Mucosa of gallbladder (tissue), 1 donor: Measurements from ENCODE around the gene CRYZ. TPM values are rescaled to one million over a fixed set of nuclear protein-coding genes. Genes with fewer than 3 reads are reported as not detected.
"Not testable (repeated sequence)": the region's sequence is repeated elsewhere in the genome, so short reads cannot be mapped to it uniquely, and the experiment has no call there.

ENCODE experiments used
- DNase-seq: peaks from one replicate; pipeline ENCODE4 v3.0.0-alpha.2; 2020; ENCODE audit warnings: low spot score
- total RNA-seq: library from RNA; stranded (reverse); gene quantifications from one replicate; pipeline ENCODE4 v1.2.1, GENCODE V29; 2021
- donor health status: DM: no; HTN: no; CAD: no.

Gene CRYZ
- total RNA-seq, 1 donor from 2014 or later = 174 TPM

DNA sequence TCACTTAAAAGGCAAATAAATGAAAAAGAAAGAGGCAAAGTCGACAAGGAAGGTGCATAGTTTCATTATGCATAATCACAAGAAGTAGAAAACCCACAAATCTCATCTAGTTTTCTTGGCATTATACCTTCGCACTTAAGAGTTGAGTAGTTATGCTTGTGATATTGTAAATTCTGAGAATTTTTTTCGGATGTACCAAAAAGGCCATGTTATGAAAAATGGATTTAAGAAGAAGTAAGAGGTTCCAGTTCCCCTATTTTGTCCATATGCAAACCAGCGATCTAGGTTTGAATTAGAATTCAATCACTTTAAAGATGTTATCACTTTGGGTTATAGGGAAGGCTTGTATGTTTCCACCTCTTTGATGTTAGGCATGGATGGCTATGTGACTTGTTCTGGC lies 51.4 kb downstream of the CRYZ start:
- no peak for DNase-seq

DNA sequence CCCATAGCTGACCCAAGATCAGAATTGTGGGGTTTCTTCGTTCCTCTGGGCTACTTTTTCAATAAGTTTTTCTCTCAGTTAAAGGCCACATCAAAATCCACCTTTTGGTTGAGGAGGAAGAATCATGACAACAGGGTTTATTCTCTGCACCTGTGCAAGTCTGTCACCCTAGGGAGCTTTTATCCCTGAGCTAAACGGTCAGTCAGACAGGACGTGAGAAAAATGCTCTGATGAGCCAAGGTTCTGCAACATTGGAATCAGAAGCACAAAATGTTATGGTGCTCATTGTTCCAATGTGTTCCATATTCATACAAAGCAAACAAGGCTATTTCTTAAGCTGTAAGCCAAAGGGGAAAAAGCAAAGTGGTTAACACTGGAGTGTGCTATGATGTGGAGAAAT lies 51.8 kb downstream of the CRYZ start:
- no peak for DNase-seq

DNA sequence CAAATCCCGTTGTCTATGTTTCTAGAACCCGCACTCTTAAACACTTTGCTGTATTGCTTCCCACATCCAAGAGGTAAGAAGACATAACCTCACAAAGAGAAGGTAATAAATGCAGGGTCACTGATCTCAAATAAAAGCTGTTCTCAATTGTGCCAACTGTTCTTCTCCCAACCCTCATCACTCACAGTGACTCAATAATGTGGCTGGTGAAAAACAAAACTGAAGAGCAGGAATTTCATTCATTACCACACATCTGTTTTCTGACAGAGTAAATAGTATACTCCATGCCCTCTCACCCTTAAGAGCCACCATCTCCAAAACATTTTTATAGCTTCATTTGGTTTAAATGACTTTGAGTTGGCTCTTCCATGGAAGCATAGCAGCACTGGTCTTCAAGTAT lies 53.0 kb downstream of the CRYZ start:
- DNase-seq = no peak

DNA sequence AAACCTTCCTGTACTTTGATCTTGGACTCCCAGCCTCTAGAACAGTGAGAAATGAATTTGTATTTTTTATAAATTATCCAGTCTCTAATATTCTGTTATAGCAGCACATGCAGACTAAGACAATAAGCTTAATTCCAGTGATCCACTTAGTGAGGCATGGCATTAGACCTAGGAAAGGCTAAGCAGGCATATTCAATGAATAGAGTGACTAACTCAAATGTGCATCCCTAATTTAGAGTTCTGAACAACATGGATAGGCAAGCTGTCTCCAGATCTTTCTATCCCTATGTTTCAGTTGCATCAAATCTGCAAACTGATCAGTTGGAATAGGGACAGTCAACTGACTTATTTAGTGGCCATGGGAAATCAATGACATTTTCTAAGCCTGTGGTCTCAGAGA lies 54.9 kb downstream of the CRYZ start:
- DNase-seq = no peak

DNA sequence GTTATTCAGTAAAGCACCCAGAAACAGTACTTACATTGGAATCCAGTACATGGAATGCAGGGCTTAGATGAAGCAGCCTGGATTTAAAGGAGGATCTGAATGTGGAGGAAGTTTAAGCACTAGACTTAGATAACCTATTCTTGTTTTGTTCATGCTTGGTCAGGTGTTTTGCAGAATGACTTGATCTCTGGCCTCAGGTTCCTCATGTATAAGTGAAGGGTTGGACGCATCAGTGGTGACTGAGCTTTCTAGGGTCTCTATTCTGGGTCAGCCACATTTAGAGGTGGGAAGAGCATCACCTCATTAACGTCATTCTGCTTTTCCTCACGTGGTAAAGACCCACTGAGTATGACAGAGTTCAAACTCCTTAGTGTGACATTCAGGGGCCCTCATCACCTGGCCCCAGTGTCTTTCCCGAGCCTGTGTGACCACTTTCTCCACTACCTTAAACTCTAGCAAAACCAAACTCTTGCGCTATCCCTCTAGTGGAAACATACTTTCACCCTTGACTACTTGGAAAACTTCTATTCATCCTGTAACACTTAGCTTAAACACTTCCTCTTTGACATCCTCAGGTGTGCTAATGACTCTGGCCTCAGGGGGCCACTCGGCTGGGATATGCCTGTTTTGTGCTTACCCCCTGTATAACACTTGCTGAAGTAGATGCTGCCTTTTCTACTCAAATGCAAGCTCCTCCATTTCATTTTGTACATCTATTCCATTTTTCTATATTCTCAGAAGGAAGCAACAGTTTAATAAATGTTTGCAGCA lies 58.4 kb downstream of the CRYZ start:
- no peak for DNase-seq

DNA sequence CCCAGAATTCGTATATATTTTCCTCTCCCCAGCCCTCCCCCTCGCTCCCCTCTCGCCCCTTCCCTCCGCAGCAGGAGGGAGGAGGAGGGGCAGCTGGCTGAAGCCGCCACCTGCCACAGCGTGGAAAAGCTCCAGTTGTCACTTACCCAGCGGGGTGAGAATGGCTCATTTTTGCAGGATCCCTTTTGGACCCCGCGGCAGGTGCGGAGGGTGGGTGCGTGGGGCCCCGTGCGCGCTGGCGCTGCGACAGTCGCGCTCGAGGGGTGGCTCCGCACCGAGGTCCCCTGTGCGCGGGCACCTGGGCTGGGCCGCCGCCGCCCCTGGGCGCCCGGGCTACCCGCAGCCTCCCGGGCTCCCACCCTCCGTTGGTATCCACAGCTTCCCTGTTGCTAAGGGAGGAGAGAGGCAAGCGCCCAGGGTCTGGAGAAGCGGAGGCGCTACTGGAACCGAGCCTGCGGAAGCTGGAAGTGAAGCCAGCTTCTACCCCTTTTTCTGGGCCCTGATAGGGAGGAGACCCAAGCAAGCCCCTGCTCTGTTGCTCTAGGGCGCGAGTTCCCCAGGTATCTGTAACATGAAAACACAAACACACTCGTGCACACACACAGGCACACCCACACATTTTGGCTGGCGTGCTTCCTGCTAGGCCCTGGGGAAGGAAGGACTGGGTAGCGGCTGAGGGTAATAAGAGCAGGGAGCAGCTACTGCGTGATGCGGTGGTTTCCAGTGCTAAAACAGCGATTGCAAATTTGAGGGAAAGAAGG lies 59.3 kb downstream of the CRYZ start, which contains the start of gene ERICH3:
ERICH3 (minus strand) TSS at position 442 of the 761 bp plus-strand sequence; CDS start at position 169, 273 bp downstream.
- DNase-seq = no peak

DNA sequence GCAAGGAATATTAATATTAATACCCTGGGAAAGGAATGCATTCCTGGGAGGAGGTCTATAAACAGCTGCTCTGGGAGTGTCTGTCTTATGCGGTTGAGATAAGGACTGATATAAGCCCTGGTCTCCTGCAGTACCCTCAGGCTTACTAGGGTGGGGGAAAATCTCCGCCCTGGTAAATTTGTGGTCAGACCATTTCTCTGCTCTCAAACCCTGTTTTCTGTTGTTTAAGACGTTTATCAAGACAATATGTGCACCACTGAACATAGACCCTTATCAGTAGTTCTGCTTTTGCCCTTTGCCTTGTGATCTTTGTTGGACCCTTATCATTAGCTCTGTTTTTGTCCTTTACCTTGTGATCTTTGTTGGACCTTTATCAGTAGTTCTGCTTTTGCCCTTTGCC lies 62.0 kb downstream of the CRYZ start:
- not testable (repeated sequence) for DNase-seq

Other genes with a start within 250 kb of the CRYZ start
- gene LRRC53, start 220.4 kb downstream of the CRYZ start, total RNA-seq = not detected
- gene ERICH3, start 59.3 kb downstream of the CRYZ start, total RNA-seq = 0.09 TPM
- gene TYW3, start 102 bp upstream of the CRYZ start, total RNA-seq = 14.2 TPM